ENCODE data around the gene AREG.

The AREG gene

DNA sequence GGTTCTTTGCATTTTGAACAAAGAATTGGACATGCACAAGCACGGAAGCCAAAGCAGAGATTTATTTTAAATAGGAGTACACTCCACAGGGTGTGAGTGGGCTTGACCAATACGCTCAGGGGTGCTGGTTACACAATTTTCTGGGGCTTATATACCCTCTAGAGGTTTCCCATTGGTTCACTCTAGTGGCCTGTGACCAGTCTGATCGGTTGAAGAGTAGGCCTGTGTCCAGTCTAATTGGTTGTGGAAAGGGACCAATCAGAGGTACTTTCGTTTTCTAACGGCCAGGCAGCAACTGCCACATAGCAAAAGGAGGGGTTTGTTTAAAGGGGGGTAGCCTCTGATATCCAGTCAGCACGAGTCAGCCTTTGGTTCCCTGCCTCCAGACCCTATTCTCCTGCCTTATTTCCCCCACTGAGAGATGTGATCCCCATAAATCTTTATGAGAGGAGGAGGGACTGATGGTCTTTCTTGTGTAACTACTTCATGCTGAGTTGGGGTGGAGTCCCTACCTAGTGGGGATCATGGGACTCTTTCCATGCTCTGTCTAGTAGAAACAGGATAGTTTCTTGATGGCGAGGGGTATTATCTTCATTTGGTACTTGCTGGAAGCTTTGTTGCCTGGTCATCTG lies 11.3 kb upstream of the AREG start:
- no peak for DNase-seq

DNA sequence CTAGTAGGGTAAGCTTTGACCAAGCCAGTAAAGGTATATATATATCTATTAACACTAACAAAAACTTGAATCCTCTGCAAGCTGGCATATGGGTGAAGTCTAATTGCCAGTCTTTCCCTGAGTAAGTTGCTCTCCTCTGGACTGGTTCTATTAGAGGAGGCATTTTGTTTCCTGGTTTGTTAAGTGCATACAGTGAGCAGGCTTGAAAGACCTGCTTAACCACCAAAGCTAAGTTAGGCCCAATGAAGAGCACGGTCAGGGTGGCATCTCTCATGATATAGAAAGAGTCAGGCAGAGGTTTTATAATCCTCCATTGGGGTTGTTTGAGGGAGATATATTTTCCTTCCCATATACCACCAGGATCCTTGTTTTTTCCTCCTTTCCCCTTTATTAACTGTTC lies 9.6 kb upstream of the AREG start:
- no peak for DNase-seq

DNA sequence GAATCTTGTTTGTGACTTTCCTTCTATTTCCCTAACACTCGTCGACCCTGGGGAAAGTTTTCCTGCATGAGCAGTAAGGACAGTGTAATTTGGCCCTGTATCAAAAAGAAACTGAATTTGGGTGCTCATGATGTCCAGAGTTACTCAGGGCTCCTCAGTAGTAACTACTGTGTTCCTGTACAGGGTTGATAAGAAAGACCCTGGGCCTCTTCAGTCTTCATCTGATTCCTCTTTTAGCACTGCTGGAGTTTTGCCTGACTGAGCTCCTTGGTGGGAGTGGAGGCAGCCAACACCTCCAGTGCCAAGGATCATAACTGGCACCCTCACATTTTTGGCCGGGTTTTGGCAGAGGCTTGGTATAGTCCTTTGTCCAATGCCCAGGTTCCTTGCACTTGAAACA lies 7.1 kb upstream of the AREG start:
- DNase-seq, result no peak

DNA sequence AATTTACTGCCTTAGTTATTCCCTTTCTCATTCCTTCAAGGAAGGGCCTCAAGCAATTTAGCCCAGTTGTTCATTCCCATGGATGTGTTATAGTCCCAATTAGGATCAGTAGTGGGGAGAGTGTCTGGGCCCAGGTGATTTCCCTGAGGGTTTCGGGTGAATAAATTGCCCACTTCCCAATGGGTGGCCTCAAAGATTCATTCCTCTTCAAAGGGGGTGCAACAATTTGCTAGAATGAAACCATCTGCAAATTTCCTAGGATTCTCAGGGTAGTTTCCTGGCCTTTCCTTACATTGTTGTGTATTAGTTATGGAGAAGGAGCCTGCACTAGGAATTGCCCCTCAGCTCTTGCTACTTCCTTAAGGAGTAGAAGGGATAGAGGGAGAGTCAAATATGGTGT lies 6.3 kb upstream of the AREG start:
- DNase-seq, result no peak

DNA sequence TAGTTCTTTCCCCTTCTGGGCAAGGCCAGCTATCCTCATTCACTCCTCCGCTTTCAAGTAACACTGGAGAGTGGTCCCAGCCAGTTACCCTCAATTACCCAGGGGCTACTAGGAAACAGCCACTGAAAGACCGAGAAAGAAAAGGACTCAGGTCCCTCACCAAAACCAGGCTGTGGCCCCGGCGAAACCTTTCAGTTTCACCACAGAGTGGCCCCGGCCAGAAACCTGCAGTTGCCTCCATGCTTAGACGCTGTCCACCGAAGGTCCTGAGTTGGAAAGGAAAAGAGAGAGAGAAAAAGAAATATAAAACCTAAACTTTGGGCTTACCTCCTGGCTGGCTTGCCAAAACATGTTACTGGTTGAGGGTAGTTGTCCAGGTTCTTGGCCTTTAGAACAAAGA lies 5.0 kb upstream of the AREG start:
- DNase-seq, result no peak

DNA sequence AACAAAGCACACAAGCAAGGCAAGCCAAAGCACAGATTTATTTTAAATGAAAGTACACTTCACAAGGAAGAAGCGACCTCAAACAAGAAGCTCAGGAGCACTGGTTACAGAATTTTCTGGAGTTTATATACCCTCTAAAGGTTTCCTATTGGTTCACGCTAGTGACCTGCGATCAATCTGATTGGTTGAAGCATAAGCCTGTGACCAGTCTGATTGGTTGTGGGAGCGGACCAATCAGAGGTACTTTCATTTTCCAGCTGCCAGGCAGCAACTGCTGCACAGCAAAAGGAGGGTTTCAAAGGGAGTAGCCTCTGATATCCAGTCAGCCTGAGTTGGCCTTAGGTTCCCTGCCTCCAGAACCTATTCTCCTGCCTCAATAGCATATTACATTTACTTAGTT lies 4.6 kb upstream of the AREG start:
- DNase-seq, result no peak

DNA sequence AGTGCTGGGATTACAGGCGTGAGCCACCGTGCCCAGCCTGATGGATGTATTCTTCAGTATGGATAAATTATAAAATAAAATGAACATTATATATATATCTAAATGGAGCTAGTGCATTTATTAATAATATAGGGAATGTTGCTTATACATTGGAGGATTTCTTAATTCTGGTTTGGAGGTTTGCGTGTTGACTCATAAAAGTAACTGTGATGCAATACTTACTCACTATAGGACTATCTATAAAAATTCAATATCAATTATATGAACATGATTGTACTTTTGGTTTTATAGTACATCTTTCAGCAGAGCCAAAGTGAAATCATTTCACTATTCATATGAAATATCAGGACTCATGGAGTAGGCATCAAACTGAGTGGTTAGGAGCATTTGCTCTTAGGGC lies 3.2 kb upstream of the AREG start:
- no peak for DNase-seq

DNA sequence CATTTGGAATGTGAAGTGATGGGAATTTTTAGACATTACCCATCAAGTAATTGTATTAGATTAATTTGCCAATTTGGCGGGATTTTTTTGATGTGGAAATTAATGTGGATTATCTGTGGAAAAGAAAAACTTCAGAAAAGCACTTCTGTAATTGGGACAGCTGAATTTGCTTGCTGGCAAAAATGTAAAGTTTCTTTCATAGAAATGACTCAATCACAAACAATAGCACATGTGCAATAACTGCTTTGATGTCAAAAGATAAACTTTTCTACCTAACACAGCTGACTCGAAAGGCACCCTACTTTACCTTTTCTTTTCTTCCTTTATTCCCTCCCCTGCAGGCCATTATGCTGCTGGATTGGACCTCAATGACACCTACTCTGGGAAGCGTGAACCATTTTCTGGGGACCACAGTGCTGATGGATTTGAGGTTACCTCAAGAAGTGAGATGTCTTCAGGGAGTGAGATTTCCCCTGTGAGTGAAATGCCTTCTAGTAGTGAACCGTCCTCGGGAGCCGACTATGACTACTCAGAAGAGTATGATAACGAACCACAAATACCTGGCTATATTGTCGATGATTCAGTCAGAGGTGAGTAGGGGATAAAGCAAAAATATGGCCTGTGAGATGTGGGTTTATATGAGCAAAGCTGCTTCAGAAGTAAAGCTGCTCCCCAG lies 1.4 kb downstream of the AREG start:
- DNase-seq, result no peak

DNA sequence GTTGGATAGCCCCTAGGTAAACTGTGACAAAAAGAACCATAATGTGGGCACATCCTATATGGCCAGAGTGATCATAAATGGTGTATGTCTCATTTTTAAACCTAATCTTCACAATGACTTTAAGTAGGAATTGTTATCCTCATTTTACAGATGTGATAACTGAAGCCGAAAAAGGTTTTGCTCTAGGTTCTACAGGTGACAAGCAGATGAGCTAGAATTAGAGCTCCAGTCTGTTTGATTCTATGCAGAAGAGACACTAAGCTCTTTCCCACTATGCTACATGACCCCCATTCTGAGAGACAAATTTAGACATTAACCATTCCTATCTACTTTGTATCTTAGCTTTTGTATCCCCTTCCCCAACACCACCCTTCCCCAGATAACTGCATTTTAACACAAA lies 2.0 kb downstream of the AREG start:
- DNase-seq, result no peak

DNA sequence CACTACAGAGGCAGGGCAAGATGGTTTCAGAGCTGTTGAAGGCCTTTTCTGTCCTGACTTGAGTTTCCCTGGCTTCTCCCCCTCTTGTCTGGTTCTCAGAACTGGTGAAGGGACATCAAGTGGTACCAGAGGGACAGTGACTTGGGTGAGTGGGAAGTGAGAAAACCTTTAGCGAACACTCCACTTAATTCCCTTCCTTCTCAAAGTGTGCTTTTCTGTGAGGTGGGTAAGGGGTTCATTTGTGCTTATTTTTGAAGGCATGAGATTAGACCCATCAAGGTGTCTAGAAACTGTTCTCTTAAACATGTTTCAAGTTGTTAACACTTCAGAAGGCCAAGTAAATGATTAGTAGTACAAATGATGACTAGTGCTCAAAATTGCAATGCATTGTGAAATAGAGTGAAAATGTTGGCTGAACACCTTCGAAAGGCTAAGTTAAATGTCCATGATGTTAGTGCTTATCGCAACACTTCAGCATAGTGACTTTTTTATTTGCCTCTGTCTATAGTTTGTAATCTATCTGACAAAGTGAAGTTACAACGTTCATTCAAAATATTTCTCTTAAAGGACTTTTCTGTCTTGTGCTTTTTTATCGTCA lies 2.8 kb downstream of the AREG start:
- no peak for DNase-seq

DNA sequence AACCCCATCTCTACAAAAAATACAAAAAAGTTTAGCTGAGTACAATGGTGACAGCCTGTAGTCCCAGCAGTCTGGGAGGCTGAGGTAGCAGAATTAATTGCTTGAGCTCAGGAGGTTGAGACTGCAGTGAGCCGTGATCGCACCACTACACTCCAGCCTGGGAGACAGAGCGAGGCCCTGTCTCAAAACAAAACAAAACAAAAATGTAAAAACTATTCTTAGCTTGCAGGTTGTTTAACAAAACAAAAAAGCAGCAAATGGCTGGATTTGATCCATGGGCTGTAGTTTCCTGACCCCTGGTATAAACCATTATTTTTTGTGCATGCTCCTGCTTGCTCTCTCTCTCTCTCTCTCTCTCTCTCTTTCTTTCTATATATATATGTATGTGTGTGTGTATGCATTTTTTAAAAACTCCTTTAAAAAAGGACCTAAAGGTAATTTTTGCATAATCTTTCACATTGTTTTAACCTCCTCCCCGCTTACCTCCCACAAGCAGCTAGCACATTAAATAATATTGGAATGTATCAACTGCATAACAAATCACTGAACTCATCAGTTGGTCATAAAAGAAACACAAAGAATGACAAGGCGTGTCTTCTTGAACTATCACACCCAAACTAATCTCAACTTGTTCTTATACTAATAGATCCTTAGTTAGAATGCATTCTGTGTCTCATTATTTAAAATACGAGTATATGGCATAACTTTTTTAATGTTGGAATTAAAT lies 4.8 kb downstream of the AREG start:
- no peak for DNase-seq

DNA sequence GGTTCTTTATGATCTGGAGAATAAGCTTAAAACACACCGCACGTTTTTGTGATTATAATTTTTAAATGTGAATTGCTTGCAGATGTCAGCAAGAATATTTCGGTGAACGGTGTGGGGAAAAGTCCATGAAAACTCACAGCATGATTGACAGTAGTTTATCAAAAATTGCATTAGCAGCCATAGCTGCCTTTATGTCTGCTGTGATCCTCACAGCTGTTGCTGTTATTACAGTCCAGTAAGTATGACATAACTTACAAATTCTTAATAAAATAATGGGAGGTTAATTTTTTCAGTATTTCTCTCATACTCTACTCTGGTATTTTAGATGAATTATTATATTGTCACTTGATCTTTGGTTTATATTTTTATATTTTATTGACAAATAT lies 5.4 kb downstream of the AREG start:
- no peak for DNase-seq

DNA sequence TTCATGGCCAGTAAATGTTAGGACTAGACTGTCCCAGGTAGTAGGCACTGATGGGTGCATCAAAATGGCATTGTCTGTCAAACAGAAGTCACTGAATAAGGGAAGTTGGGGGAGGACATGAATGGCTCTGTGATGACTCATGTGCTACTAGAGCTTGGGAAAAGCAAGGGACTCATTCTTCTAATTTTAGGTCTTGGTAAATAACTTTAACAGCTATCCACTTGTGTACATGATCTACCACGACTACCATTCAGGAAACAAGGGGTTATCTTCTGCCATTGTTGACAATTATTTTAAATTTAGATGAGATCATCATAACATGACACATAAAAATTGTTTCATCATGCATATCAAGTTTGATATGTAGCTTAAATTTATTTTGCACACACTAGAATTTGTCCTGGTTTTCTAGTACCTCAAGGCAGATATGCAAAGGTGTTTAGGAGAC lies 6.3 kb downstream of the AREG start:
- DNase-seq, result no peak

DNA sequence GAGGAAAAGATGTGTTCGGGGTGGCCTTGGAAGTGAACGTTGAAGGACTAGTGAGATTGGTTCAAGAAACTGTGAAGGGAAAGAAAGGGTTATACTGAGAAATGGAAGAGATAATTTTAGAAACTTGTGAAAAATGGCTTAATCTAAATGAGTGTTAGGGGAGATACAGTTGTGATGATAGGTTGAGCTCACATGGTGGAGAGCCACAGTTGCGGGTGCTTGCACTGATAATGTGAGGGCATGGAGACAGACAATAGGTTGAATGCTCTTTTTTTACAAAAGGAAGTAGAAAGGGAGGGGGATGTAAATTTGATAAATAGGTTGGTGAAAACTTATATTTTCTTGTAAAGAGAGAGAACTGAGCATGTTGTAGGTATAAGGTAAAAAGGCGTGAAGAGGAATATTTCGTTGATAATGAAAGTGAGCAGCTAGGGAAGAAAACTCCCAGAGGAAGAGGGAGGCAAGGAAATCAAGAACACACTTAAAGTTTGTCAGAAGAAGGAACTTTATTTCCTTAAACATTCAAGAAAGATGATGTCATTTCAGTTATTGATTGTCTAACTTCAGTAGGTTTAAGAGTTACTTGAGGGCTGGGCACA lies 8.2 kb downstream of the AREG start:
- no peak for DNase-seq

DNA sequence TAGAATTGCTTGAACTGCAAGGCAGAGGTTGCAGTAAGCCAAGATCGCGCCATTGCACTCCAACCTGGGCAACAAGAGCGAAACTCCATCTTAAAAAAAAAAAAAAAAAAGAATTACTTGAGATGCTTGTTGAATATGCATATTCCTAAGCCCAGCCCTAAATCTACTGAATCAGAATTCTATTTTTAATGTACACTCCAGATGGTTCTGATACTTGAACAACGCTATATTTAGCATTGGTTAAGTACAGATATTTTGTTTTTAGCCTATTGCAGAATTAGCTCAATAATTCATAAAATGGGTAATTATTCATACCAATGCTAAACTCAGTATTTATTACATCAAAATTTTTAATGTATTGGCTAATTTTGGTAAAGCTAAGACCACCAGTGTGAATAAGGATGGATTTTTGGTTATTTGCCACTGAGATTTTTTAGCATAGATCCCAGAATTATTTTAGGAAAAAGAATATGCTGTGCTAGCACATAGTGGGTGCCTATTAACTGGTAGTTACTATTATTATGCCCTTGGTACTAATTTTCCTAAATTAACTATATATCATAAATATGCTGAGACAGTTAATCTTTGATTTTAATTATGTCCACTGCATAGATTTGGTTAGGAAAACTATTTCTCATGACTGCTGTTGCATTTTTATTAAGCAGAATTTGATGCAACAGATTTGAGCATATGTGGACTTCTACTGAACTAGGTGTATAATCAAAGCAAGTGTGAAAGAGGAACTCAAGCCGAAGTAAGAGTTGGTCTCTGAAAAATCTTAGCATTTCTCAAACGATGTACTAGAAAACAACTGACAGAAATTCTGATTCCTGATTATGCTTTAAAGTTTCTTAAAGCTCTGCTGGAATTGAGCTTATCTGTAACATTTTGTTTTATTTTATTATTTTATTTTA lies 9.2 kb downstream of the AREG start:
- DNase-seq, result no peak

DNA sequence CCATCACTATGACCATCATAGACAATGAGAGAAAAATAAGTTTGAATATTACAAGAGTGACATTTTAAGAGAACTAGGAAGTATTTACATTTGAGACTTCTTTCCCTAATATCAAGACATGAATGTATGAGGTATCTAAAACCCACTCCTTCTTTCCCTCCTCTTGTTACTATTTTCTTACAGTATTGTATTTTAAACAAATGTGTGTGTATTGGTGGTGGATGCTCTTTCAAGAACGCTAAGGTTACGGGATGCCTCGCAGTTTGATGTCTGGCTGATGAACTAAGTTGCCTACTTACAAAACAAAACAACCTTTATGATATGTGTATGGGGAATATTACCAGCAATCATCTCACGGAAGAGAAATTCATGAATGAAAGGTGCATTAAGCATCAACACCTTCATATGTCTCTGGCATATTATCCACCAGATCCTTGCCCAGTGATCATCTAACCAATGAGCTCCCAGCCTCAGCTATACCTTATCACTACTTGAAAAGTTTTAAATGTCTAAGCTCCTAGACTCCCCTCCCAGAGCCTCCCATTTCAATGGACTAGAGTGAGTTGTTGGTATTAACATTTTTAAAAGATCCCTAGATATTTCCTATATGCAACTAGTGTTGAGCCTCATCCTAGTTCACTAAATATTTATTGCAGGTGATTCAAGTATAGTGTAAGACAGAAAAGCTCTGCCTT lies 10.6 kb downstream of the AREG start:
- no peak for DNase-seq

DNA sequence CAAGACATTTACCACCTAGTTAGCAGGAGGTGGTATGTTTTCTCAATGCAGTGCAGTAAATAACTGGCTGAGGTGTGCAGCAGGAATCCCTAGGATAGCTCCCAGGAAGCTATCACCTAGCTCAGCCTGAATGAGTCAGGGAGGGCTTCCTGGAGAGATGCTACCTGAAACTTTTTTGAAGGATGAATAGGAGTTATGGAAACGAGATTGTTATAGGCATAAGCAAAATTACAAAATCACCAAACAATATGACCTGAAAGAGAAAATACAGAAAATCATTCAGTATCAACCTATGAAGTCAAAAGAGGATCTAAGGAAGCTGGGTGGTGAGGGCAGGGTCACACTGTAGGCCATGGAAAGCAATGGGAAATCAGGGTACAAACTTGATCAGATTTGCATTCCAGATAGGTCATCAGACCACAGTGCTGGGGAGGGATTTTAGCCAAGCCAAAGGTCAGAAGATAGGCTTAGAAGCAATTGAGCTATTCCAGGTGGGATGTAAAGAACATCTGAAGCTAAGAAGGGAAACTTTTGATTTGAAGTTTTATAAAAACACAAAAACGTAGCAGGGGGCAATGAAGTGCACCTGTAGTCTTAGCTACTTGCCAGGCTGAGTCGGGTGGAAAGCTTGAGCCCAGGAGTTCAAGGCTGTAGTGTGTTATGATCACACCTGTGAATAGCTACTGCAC lies 11.3 kb downstream of the AREG start:
- DNase-seq, result no peak

DNA sequence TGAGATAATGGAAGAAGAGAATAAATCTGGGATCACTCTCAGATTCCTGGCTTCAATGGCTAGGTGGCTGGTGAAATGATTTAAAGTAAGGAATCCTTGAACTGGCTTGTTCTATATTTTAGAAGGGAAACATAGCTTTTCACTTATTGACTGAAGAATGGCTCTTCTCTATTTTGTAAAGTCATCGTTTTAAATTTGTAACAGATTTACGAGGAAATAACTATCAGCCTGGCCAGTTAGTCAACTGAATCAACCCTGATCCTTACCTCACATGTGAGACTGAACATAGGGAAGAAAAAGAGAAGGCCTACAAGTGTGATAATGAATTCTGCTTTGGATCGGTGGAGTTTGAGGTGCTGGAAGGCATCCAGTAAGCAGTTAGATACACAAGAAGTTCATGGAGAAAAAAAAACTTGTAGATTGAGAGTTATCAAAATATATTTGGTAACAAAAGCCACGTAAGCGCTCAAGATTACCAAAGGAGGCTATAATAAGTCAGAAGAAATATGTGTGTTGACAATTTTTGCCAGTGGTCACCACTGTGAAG lies 12.0 kb downstream of the AREG start:
- DNase-seq, result no peak

DNA sequence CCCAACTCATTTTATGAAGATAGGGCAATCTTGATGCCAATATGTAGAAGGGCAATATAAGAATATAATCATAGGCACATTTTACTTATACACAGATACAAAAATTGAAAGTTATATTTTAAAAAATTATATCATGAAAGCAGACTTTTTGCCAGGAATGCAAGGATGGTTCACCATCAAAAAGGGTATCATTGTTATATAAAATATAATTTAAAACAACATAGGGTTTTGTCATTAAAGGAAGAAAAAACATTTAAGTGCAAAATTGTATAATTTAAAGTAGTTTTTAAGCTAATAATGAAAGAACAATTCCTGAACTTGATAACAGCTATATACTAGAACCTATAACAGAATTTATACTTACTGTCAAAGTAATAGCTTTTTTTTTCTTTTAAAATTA lies 15.9 kb downstream of the AREG start:
- DNase-seq, result no peak

DNA sequence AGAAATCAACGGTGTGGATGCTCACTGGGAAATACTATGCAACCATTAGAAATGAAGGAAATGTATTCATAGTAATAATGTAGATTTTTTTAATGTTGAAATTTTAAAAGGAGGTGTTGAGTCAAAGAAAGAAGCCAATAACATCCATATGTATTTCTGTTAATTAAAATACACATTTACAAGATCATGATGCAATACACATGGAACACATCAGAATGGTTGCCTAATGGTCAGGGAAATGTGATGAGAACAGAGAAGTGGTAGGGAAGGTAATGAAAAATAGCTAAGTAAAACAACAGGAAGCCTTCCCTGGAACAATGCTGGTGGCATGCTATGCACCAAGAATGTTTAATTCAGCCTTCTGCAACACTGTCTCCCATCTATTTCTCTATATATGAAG lies 18.2 kb downstream of the AREG start:
- no peak for DNase-seq

DNA sequence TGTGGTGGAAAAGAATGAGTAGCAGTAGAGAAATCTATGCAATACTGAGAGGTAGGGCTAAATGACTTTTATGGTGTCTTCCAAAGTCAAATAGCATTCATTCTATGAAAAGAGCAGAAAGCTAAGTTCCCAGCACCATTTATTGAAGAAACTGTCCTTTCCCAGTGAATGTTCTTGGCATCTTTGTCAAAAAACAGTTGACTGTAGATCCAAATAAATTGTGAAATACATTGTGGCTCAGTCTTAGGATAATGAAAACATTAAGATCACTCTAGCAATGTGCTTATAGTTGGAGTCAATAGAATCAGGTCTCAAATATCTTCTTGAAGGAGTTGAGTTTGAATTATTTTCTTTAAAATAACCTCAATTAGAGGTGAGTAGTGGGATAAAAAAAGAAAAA lies 19.4 kb downstream of the AREG start:
- DNase-seq, result no peak
